Sigmoid colon (tissue), 4 donors: ENCODE data around the gene KANK2.

Experiments
- CTCF ChIP-seq, 4 experiments: fragments of 450-650 bp in 3 of 4; fragments of 200-600 bp in 1 of 4; IDR thresholded peaks; one replicate each; pipeline ENCODE4 v1.5.1; 2016 to 2019; ENCODE audit warnings: antibody characterized with exemption in 4 of 4, mild to moderate bottlenecking in 3 of 4, moderate library complexity in 2 of 4
- POLR2A ChIP-seq, 2 donors: fragments of 450-650 bp; IDR thresholded peaks; one replicate each; pipeline ENCODE4 v1.6.1; 2016; ENCODE audit warnings: antibody characterized with exemption in 2 of 2, mild to moderate bottlenecking in 2 of 2, moderate library complexity in 2 of 2
- POLR2AphosphoS5 ChIP-seq, 4 donors: sonication (generic); formaldehyde crosslinking; IDR thresholded peaks; one replicate each; pipeline ENCODE4 v1.6.1; 2017; ENCODE audit warnings: antibody characterized with exemption in 4 of 4

GRCh38 chr19:11214387-11214786 is 17.0 kb upstream of the KANK2 start:
- TF ChIP-seq CTCF (IDR thresholded peaks at IDR 0.05) (no peak), POLR2AphosphoS5 (IDR thresholded peaks at IDR 0.05) (no peak), POLR2A (IDR thresholded peaks at IDR 0.05) (no peak)
